SK-N-SH treated with all-trans-retinoic acid at 6 μM for 48 hours (cell line): Measurements from ENCODE around the gene TRIM60.

ENCODE experiments used
- ARNTL ChIP-seq: fragments of 450-650 bp; formaldehyde crosslinking; IDR thresholded peaks from 2 replicates; pipeline ENCODE4 v1.5.0; 2020; ENCODE audit warnings: low read depth, mild to moderate bottlenecking, moderate library complexity, borderline replicate concordance
- BACH2 ChIP-seq: fragments of 250-450 bp; sonication (Bioruptor Pico); IDR thresholded peaks from 2 replicates; pipeline ENCODE4 v1.9.0; 2021; ENCODE audit warnings: mild to moderate bottlenecking, borderline replicate concordance
- ESRRG ChIP-seq: fragments of 250-450 bp; sonication (Bioruptor Pico); IDR thresholded peaks from 2 replicates; pipeline ENCODE4 v1.6.1; 2021; ENCODE audit warnings: mild to moderate bottlenecking
- ISL1 ChIP-seq: fragments of 250-450 bp; sonication (Bioruptor Pico); IDR thresholded peaks from 2 replicates; pipeline ENCODE4 v2.1.2; 2022; ENCODE audit warnings: mild to moderate bottlenecking, moderate library complexity
- OSR1 ChIP-seq: fragments of 250-450 bp; sonication (Bioruptor Pico); IDR thresholded peaks from 2 replicates; pipeline ENCODE4 v1.8.0; 2022; ENCODE audit warnings: moderate library complexity, mild to moderate bottlenecking, inconsistent platforms
- RARB ChIP-seq: fragments of 250-450 bp; sonication (Bioruptor Pico); IDR thresholded peaks from 2 replicates; pipeline ENCODE4 v1.8.0; 2021; ENCODE audit warnings: mild to moderate bottlenecking, moderate library complexity
- SNAI2 ChIP-seq: fragments of 250-450 bp; sonication (Bioruptor Pico); IDR thresholded peaks from 2 replicates; pipeline ENCODE4 v1.5.0; 2020; ENCODE audit warnings: mild to moderate bottlenecking, moderate library complexity
- TCF4 ChIP-seq: fragments of 250-450 bp; sonication (Bioruptor Pico); IDR thresholded peaks from 2 replicates; pipeline ENCODE4 v1.8.0; 2021; ENCODE audit warnings: mild to moderate bottlenecking, moderate library complexity, borderline replicate concordance
- ZFP3 ChIP-seq: fragments of 250-450 bp; sonication (Bioruptor Pico); IDR thresholded peaks from 2 replicates; pipeline ENCODE4 v1.5.0; 2020; ENCODE audit warnings: mild to moderate bottlenecking, moderate library complexity
- ZNF70 ChIP-seq: fragments of 450-650 bp; formaldehyde crosslinking; IDR thresholded peaks from 2 replicates; pipeline ENCODE4 v1.5.0; 2020; ENCODE audit warnings: mild to moderate bottlenecking, moderate library complexity
- ZNF8 ChIP-seq: fragments of 450-650 bp; formaldehyde crosslinking; IDR thresholded peaks from 2 replicates; pipeline ENCODE4 v1.5.0; 2020; ENCODE audit warnings: mild to moderate bottlenecking, moderate library complexity
- TF ChIP-seq, protein P1 (sequence below): fragments of 250-450 bp; sonication (Bioruptor Pico); IDR thresholded peaks from 2 replicates; pipeline ENCODE4 v1.5.0; 2020; ENCODE audit warnings: mild to moderate bottlenecking, moderate library complexity
- TF ChIP-seq, protein P2 (sequence below): fragments of 250-450 bp; sonication (Bioruptor Pico); IDR thresholded peaks from 2 replicates; pipeline ENCODE4 v1.8.0; 2020; ENCODE audit warnings: mild to moderate bottlenecking, moderate library complexity, borderline replicate concordance

- TF ChIP-seq ESRRG (CRISPR knock-in tag) (no peak), OSR1 (no peak), ZFP3 (CRISPR knock-in tag) (no peak), ARNTL (no peak), RARB (no peak), ZNF8 (CRISPR knock-in tag) (no peak), TCF4 (no peak), BACH2 (CRISPR knock-in tag) (no peak), ZNF70 (CRISPR knock-in tag) (no peak), SNAI2 (no peak), ISL1 (CRISPR knock-in tag) (no peak)
- TF ChIP-seq, protein P1, sequence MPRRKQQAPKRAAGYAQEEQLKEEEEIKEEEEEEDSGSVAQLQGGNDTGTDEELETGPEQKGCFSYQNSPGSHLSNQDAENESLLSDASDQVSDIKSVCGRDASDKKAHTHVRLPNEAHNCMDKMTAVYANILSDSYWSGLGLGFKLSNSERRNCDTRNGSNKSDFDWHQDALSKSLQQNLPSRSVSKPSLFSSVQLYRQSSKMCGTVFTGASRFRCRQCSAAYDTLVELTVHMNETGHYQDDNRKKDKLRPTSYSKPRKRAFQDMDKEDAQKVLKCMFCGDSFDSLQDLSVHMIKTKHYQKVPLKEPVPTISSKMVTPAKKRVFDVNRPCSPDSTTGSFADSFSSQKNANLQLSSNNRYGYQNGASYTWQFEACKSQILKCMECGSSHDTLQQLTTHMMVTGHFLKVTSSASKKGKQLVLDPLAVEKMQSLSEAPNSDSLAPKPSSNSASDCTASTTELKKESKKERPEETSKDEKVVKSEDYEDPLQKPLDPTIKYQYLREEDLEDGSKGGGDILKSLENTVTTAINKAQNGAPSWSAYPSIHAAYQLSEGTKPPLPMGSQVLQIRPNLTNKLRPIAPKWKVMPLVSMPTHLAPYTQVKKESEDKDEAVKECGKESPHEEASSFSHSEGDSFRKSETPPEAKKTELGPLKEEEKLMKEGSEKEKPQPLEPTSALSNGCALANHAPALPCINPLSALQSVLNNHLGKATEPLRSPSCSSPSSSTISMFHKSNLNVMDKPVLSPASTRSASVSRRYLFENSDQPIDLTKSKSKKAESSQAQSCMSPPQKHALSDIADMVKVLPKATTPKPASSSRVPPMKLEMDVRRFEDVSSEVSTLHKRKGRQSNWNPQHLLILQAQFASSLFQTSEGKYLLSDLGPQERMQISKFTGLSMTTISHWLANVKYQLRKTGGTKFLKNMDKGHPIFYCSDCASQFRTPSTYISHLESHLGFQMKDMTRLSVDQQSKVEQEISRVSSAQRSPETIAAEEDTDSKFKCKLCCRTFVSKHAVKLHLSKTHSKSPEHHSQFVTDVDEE: no peak
- TF ChIP-seq, protein P2, sequence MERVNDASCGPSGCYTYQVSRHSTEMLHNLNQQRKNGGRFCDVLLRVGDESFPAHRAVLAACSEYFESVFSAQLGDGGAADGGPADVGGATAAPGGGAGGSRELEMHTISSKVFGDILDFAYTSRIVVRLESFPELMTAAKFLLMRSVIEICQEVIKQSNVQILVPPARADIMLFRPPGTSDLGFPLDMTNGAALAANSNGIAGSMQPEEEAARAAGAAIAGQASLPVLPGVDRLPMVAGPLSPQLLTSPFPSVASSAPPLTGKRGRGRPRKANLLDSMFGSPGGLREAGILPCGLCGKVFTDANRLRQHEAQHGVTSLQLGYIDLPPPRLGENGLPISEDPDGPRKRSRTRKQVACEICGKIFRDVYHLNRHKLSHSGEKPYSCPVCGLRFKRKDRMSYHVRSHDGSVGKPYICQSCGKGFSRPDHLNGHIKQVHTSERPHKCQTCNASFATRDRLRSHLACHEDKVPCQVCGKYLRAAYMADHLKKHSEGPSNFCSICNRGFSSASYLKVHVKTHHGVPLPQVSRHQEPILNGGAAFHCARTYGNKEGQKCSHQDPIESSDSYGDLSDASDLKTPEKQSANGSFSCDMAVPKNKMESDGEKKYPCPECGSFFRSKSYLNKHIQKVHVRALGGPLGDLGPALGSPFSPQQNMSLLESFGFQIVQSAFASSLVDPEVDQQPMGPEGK (CRISPR knock-in tag): no peak
Observed at GRCh38 chr4:165010991-165011390, 20.8 kb upstream of the TRIM60 start.
